ENCODE measurements around the gene LTBR.

Gene LTBR

DNA sequence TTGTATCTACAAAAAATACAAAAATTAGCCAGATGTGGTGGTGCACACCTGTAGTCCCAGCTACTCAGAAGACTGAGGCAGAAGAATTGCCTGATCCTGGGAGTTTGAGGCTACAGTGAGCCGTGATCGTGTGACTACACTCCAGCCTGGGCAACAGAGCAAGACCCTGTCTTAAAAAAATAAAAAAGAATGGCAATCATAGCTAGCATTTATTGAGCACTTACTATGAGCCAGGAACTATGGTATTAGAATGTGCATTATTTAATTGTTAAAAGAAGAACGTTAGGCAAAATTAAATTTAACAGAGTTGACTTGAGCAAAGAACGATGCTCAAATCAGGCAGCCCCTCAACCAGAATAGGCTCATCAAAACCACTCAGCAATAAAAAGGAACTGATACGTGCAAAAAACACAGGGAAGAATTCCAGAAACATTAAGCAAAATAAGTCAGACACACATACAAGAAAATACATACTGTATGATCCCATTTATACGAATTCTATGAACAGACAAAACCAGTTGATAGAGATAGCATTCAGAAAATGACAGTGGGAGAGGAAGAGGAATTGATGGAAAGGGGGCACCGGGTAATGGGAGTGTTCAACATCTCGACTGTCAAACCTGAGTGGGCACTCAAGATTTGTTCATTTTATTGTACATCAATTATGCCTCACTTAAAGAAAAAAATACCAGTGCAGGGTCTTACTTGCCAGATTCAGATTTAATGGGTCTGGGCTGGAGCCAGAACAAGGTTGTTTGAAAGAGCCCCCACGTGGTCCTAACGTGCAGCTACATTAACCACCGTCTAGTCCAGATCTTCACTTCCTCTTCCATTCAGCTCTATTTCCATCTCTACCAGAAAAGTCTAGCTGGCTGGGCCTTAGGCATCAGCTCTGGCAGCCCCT is 16.6 kb upstream of the LTBR start:
- in situ Hi-C loops (cut with MboI; ENCODE audit: low sequenced_read_pairs): no loop called here

DNA sequence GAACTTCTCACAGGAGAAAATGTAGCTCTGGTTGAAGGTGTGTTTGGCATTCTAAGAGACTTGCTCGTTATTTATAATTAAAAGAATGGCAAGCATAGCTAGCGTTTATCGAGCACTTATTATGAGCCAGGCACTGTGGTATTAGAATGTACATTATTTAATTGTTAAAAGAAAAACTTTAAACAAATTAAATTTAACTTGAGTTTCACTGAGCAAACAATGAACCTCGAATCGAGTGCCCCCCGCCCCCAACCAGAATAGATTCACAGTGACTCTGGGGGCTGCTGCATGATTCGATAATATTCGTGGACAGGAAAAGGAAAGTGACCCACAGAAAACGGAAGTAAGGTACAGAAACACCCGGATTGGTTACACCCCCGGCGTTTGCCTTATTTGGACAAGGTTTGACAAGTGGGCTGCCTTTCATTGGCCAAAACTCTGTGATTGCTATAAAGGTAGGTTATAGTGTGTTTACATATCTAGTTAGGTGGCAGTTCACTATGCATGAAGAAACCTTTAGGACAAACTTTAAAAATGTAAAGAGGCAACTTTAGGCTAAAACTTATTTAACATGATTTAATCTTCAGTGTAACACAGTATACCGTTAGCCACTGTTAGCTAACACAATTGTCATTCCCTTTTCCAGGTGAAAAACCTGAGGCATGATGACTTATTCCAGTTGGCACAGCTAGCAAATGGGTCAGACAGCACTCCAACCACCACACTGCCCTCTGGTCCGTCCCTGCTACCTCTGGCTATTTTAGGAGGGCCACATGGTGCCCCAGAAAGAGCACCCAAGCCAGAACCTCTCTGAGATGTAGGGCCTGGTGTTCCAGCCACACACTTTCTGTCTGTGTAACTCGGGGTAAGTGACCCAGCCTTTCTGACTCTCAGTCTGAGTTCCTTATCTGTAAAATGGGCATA is 15.7 kb upstream of the LTBR start:
- in situ Hi-C loops (cut with MboI; ENCODE audit: low sequenced_read_pairs): no loop called here

DNA sequence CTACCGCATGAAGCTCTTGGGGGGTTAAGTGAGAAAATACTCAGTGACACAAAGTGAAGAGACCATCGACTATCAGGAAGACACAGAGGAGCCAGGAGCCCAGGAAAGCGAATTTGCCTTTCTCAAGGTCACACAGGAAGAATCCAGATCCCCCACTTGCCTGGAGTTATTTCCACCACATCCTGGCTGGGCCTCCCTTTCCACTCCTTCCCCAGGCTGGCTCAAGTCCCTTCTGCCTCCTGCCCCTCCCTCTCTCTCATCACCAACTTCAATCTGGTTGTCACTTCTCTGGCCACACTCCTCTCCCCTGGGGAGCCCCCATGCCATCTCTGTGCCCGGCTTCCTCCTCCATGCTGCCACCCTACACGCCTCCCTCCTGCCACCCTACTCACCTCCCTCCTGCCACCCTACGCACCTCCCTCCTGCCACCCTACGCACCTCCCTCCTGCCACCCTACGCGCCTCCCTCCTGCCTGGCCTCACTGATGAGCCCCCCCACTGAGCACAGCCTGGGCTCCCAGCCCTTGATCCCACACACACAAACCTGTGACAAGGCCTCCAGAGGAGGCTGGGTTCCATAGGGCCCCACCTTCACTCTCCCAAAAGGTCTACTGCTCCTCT is 14.9 kb upstream of the LTBR start:
- in situ Hi-C loops (cut with MboI; ENCODE audit: low sequenced_read_pairs): no loop called here

DNA sequence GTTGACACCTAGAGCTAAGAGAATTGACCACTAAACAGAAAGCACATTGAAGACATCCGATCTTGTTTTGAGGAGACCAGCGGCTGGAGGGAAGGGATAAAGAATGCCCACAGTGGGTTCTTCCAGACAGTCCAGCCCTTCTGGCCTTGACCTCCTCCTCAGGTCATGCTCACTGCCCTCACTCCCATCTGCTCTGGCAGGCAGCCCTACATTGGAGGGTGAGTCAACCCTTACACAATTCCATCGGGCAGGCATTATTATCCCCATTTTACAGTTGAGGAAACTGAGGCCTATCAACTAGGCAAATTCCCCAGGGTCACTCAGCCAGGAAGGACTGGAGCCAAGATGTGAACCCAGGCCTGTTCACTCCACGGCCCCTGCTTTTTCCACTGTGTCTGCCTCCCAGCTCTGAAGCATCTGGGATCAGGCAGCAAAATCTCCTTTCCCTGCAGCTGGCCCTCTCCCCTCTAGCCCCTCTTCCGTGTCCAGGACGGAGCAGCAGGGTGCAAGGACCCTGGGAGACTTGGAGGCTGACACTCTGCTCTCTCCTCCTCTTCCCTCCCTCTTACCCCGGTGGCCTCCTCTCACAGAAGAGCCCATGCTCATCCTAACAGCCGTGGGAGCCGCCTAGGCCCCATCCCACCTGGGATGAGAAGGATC is 13.9 kb upstream of the LTBR start:
- in situ Hi-C loops (cut with MboI; ENCODE audit: low sequenced_read_pairs): no loop called here

DNA sequence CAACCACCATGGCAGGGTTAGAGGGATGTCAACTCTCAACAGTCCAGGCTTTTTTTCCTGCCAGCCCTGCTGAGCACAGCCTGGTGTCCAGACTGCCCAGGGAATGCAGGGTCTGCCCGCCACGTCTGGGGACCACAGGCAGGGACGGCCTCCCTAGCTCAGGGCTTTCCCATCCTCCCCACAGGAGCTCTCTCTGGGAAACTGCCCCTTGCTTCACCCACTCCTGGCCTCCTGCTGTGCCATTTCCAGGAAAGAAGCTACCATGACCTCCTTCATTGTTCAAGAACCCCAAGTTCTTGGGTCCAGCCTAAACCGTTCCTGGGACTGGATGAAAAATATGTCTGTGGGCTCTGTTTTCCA is 13.4 kb upstream of the LTBR start:
- in situ Hi-C loops (cut with MboI; ENCODE audit: low sequenced_read_pairs): no loop called here

DNA sequence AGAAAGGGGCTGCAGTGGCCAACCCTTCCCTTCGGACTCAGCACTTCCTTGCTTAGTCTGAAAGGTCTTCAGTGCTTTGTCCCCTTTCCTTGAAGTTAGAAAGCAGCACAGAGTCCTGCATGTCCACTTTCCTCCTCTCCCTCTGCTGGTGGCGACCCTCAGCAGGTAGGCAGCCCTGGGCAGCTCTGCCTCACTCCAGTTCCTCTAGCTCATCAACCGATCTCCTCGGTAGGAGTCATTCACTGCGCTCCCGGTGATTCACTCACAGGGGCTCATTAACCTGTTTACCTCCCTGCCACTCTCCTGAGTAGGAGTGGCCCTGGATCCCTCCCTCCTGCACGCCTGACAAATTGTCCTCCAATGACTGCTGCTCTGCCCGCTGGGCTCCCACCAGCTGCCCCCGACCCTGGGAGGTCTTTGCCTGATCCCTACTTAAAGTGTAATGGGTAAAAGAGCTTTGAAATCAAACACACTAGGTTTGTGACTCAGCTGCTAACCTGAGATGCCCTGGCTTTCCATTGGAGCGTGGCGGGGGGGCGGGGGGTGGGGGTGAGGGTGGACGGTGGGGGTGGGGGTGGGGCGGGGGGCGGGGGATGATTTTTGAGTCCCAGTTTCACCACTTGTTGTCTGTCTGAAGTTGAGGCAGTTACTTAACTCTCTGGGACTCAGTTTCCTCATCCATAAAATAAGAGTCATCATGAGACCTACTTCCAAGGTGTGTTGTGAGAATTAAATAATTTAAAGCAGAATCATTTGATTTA is 12.8 kb upstream of the LTBR start:
- in situ Hi-C loops (cut with MboI; ENCODE audit: low sequenced_read_pairs): no loop called here

DNA sequence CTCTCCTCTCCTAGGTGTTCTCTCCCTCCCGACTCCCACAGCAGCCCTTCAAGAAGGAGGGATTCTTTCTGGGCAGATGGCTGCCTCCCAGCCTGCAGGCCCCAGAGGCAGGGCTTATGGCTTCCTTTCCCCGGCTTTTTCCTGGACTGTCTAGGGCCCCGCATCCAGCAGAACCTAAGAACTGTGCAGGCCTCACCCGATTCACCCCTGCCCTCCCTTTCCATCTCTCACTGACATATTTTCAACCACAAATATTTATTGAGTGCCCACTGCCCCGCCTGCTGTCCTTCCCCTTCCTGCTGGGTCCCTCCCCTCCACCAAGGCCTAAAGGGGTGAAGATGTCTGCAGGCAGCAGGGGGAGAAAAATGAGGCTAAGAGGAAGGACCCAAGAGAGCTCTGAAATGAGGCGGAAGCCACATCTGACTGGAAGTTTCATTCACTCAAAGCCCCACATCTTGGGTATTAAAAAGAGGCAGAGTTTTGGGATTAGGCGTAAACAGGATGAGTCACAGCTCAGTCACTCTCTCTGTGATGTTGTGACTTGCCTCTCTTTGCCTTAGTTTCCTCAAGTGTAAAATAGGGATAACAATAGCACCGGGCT is 11.5 kb upstream of the LTBR start:
- in situ Hi-C loops (cut with MboI; ENCODE audit: low sequenced_read_pairs): no loop called here

DNA sequence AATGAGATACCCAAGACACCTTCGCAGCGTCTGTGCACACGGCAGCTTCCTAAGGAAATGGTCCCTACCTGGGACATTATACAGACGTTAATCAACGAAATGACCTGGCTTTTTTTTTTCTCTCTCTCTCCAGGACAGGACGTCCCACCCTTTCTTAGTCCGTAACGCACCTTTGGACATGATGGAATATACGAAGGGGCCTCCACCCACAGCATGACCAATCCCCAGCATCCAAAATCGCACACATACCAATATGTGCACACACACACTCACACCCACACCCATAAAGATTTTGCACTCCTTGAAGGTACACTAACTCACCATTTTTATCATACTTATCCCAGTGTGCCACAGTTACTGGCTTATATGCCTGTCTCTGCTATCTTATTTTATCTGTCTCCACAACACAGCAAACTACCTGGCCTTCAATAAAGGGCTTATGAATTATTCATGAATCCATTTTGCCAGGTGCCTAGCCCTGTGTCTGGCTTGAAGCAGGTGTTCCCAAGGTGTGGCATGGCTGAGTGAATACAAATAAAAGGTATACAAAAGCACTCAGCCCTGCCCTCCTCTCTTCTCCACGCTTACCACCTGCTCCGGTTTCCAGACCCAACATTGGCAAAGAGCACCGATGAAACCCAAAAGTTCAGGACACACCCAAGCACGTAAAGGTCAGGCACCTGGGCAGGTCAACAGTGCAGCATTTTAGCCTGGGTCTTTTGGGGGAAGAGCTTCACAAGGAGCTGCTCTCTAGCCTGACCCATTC is 10.8 kb upstream of the LTBR start:
- in situ Hi-C loops (cut with MboI; ENCODE audit: low sequenced_read_pairs): no loop called here

DNA sequence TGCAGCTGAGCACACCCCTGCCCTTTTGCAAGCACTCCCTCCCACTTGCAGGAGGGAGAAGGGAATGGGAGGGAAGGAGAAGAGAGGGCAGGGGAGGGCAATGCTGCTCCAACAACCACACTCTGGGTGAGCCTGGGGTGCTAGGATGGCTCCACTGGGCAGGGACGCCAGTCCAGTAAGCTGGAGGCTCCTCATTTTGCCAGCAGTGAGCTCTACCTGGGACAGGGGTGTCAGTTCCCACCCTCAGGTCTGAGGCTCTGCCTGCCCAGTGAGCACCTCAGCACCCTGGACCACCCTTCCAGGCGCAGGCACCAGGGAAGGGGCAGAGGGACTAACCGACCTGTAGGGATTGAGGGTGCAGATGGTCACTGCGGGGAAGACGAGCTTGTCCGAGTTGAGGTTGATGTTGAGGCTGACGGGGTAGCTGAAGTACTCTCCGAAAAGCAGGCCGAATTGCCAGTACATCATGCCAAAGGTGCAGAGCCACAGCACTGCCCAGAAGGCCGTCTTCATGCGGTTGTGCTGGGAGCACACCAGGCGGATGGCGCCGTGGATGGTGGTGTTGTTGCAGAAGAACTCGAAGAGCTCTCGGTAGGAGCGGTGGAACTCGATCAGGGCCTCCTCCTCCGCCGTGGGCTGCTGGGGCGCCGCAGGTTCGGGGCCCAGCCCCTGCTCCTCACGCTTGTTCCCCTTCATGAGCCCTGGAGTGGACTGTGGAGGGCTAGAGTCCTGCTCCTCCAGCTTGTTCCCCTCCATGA is 9.8 kb upstream of the LTBR start:
- in situ Hi-C loops (cut with MboI; ENCODE audit: low sequenced_read_pairs): no loop called here

DNA sequence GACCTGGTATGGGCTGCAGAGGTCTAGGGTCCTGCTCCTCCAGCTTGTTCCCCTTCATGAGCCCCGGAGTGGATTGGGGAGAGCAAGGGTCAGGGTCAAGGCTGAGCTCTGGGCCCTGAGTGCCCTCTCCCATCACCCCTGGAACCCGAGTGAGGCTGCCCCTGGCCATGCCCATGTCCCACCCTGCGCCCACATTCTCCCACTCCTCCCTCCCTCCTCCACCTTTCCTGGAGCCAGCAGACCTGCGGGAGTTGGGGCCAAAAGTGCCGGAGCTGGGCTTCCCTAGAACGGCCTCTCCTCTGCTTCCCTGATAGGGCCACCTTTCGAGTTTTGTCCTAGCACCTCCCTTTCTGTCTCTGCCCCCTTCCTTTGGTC is 9.2 kb upstream of the LTBR start:
- in situ Hi-C loops (cut with MboI; ENCODE audit: low sequenced_read_pairs): no loop called here

DNA sequence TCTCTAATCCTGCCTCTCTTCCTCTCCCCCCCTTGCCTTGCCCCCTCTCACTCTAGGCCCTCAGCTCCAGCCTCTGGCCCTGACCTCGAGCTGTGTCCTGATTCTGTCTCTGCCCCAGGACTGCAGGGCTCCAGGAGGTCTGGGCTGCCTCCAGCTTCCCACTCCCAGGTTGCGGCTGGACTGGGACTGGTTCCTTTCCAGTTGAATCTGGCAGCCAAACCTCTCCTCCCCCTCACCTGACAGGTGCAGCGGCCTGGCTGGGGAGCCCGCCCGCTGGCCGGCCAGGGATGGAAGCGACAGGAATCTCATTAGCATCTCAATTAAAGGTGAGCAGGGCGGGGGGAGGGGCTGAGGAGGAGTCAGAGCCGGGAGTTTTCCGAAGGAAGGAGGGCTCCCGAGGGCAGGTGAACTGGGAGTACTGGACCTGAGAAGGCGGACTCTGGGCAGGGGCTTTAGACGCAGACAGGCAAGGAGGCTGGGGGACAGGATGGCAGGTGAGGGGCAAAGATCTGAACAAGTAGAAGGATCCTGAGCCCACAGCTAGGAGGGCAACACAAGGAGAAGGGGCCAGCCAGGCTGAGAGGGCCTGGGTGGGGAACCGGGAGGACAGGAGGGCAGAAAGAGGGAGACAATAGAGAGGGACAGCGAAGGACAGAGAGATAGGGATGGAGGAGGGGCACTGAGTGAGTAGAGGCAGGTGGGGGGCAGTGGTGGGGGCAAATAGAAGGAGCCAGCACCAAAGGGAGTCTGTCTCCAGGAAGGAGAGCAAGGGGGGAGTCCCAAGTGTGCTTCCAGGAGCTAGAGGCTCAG is 8.5 kb upstream of the LTBR start, which contains the start of gene SCNN1A:
TSS of gene SCNN1A (minus strand) at position 295 of the 810 bp plus-strand sequence. CDS start 780 bp downstream, outside the sequence.
- in situ Hi-C loops (cut with MboI; ENCODE audit: low sequenced_read_pairs): no loop called here

DNA sequence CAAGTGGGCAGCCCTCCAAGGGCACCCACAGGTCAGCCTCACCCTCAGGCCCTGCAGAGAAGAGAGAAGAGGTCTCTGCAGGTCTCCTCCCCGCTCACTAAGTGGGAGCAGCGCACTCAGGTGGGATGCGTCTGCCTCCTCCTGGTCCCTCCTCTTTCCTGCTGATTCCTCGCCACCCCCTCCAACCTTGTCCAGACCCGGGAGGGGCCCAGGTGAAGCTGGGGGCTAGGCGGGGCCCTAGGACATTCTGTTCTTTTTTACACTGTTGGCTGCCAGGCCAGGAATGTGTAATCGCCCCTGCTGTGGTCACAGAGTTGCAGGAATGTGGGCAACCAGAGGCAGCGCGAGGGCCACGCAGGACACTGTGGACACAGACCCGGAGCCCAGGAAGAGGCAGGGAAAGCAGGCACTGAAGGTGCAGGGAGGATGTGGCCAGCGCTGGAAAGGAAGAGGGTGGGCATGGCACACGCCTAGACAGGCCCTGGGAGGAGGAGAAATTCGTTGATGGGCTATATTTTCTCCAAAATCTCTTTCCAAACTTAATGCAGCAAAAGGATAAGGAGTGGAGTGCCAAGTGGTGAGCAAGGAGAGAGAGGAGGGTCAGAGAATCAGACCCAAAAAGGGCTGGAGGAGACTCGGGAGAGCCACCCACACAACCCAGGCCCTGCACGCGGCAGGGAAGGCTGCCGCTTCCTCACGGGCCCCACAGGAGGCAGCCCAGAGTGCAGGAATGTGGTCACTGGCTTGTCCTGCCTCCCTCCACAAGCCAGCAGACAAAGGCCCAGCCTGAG is 7.7 kb upstream of the LTBR start:
- in situ Hi-C loops (cut with MboI; ENCODE audit: low sequenced_read_pairs): no loop called here

DNA sequence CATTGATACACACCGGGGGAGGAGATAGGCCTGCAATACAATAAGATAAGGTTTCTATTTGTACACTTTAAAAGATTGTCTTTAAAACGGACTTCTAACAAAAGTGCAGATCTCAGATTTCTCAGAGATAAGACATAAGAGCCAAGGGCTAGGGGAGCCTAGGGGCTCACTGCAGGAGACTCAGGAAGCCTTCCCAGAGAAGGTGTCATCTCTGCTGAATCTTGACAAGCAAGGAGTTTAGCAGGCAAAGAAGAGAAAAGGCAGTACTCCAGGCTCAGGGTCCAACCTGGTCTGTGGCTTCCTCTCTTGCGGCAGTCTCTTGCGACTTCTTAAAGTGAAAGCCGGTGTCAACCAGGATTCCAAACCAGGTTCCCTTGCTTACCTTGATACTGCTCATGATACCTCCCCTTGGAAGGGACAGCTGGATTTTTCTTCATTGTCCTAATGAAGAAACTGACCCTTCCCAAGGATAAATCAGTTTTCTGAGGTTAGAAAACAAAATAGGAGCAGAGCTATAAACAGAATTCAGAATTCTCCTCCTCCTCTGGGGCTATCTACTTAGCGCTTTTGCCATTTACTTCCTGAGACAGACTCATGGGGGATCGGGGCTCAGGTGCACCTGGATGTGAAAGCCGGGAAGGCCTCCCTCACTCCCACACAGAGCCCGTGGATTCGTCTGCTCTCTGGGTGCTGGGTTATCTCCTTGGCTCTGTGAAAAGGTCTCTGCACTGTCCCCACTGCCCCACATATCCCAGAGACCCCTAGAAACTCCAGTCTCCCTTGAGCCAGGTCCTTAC is 6.9 kb upstream of the LTBR start:
- in situ Hi-C loops (cut with MboI; ENCODE audit: low sequenced_read_pairs): no loop called here

DNA sequence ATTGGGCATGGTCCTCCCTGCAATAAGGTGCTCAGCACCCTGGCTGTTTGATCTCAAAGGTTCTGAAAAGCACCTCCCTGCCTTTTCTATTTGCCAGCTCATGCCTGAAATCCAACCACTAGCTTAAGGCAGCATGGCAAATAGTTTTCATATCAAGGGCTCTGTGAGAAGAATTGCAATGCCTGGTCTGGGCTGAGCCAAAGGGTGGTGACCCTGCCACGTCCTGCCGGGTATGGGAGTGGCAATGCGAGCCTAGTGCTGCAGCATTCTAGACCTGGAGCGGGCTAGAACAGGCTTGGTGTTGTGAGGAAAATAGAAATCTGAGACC is 6.3 kb upstream of the LTBR start:
- in situ Hi-C loops (cut with MboI; ENCODE audit: low sequenced_read_pairs): no loop called here

DNA sequence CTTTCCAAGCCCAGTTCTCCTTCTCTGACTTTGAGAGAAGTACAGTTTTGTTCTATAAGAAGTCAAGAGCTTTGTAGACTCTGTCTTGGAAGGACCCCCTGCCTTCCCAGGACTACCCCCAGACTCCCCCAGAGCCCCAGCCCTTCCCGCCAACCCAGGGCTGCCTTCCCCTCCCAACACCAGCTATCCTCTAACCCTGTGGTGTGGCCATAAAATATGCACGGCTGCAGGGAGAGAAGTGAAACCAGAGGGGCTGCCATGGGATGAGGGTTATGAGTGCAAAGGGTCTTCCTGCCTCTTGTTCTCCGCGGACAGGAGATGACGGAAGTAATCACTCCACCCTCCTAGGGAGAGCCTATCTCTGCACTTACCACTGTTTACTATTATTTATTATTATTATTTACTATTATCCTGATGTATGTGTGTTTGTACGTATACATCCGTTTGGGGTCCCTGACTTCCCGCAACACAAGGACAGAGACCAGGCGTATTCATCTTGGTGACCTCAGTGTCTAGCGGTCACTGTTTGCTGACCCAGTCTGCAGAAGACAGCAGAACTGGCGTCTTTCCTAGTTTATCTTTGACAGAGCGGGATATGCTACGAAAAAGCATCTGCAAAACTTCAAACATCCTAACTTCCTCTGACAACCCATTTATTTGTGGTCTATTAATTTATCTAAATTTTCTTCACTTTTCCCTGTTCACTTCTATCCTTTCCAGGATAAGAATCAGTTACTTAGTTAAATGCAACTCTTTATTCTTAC is 5.1 kb upstream of the LTBR start:
- in situ Hi-C loops (cut with MboI; ENCODE audit: low sequenced_read_pairs): no loop called here

Data from HL-60/S4 (cell line).